GM06990 (cell line): ENCODE data around the gene SLC35C1.

Source experiments
- DNase-seq: peaks from one replicate; pipeline ENCODE4 v3.0.0-alpha.2; 2011; ENCODE audit not compliant: insufficient read length; ENCODE audit errors: extremely low read depth
- H3K27me3 ChIP-seq: replicated peaks from 2 replicates; pipeline ENCODE4 v1.6.0; 2011; ENCODE audit warnings: low read length; ENCODE audit not compliant: control insufficient read depth, insufficient read depth
- H3K36me3 ChIP-seq: 2 replicates; pipeline ENCODE4 v1.5.1; 2011; ENCODE audit warnings: low read length; ENCODE audit not compliant: control insufficient read depth, insufficient read depth
- H3K4me3 ChIP-seq: replicated peaks from 2 replicates; pipeline ENCODE4 v1.5.1; 2011; ENCODE audit warnings: low read depth, mild to moderate bottlenecking, control low read depth, low read length
- CTCF ChIP-seq: IDR thresholded peaks from 2 replicates; pipeline ENCODE4 v1.5.1; 2011; ENCODE audit warnings: low read length, control low read depth, mild to moderate bottlenecking, inconsistent platforms; ENCODE audit not compliant: insufficient read depth, poor library complexity, severe bottlenecking

Gene SLC35C1

GRCh38 chr11:45804761-45805304 lies at the start of gene SLC35C1:
Gene SLC35C1 (plus strand): TSS chr11:45805149. CDS start chr11:45805802, 653 bp downstream.
- peak; percentile 34 for TF ChIP-seq CTCF
- Histone ChIP-seq H3K27me3 (no peaks in the 10 kb centered on the region), H3K36me3 (no peaks in the 10 kb centered on the region; the same call in 1 of the 2 replicates), H3K4me3 (peak within 1 kb of the TSS; percentile 90)
- DNase-seq: peak; percentile 92

- no peaks in the 10 kb centered on the region for H3K36me3 ChIP-seq
- H3K4me3 ChIP-seq: no peak overlapping the region
- TF ChIP-seq CTCF: no peak
- DNase-seq: no peak
- no peaks in the 10 kb centered on the region; the same call in 1 of the 2 replicates for H3K27me3 ChIP-seq
Measured at GRCh38 chr11:45755281-45755859, 49.6 kb upstream of the SLC35C1 start.

- TF ChIP-seq CTCF: no peak
- Histone ChIP-seq H3K36me3 (no peaks in the 10 kb centered on the region), H3K27me3 (no peaks in the 10 kb centered on the region; the same call in 1 of the 2 replicates), H3K4me3 (no peak overlapping the region)
- DNase-seq: no peak
Measured at GRCh38 chr11:45756384-45757010, 48.5 kb upstream of the SLC35C1 start.

GRCh38 chr11:45757672-45758071 lies 47.3 kb upstream of the SLC35C1 start:
- no peak for TF ChIP-seq CTCF
- Histone ChIP-seq H3K27me3 (no peaks in the 10 kb centered on the region; the same call in 1 of the 2 replicates), H3K36me3 (no peaks in the 10 kb centered on the region), H3K4me3 (no peak overlapping the region)
- DNase-seq: no peak

- no peak for DNase-seq
- H3K27me3 ChIP-seq: no peaks in the 10 kb centered on the region; the same call in 1 of the 2 replicates
- H3K4me3 ChIP-seq: no peak overlapping the region
- no peaks in the 10 kb centered on the region for H3K36me3 ChIP-seq
- TF ChIP-seq CTCF: no peak
Measured at GRCh38 chr11:45761659-45762058, 43.3 kb upstream of the SLC35C1 start.
